Midbrain (tissue), 1 donor: ENCODE data around the gene WDR73.
"Not testable (repeated sequence)": the region's sequence is repeated elsewhere in the genome, so short reads cannot be mapped to it uniquely, and the experiment has no call there.

Source experiments
- DNase-seq: peaks from one replicate; lab custom pipeline; 2025; lab: John Stamatoyannopoulos, UW

Gene WDR73

DNA sequence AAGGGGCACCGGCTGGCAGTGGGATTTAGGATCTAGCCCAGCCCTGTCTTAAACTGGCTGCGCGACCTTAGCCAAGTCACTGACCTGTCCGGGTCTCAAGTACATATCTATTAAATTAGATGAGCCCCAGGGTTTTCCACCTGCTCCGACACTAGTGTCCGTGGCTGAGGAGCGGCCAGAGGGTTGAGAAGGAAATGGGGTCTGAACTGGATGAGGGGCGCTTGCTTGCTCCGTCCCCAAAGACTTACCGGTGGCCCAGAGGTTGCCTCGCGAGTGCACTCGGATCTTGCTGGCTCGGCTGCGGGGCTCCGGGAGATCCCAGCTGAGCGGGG lies 3.6 kb upstream of the WDR73 start:
- DNase-seq = no peak

DNA sequence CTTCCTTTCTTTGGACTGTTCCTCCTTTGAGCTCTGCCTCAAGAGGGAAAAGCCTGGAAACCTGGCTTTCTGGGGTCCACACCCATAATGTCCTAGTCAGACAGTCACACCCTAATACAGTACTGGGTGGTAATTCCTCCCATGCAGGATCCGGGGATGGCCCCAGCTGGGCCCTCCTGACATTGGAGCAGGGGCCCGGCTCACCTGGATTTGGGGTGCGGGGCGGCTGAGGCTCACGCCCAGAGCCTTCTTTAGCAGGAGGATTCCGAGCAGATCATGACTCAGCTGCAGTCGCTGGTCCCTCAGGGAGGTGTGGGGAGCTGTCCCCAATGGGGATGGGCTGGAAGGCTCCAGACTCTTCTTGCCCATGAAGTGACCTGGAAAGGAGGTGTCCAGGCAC lies 2.9 kb upstream of the WDR73 start:
- no peak for DNase-seq

DNA sequence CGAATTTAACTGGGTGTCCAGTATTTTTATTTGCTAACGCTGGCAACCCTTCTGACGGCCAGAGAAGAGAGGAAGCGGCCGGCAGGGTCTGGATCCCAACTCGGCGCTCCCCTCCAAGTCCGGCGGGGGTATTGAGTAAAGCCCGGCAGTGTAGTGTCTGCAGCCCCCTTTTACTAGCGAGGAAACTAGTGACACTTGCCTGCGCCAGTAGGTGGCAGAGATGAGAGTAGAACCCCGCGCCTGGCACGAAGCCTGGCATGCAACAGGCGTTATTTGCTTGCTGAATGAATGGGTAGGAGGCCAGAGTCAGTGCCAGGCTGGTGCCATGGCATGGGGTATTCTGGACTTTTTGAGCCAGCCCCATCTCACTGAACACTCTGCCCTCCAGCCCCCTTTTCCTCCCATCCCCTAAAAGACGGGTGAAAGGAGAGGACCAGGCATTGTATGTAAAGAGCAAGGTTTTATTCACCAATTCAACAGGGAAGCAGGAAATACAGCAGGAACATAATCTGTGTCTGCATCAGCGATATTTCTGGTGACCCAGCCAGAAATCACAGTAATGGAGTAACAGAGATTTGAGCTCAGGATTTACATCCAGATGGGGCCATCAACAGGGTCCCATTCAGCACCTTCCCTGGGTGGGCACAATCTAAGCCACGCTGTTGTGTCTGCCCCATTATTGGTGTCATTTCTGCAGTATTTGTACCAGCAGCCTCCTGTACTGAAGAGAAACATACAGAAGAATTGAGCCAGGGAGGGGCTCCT lies 788 bp upstream of the WDR73 start:
- peak; percentile 86 for DNase-seq

DNA sequence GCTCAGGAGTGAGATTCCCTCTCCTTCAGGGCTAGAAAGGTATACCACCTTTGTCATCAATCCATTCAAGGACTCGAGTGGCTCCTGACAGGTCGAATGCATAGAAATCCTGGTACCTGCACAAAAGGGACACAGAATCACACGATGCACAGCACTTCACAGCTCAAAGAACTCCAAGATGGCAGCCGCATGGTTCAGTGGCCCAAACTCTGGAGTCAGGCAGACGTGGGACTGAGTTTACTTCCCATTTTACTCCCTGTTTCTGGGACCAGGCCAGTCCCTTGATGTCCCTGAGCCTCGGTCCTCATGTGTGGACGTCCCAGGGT lies 536 bp downstream of the WDR73 start:
- peak; percentile 56 for DNase-seq

GRCh38 chr15:84649706-84650105 lies 4.4 kb downstream of the WDR73 start:
- no peak for DNase-seq

DNA sequence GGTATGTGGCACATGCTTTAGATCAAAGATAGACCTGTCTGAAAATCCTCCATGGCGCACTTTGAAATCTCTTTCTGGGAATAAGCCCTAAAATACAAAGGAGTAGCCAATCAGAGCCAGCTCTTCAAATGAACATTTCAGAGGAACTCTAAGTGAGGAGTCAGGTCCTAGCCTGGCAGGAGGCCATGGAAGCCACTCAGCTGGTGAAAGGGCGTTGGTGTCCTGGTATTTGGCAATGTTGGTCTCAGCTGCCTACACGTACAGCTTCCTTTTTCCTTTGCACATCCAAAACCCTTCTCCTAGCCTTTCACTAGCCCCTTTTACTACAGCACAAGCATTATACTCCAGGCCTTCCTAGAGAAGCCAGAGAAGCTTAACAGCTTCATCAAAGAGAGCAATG lies 5.5 kb downstream of the WDR73 start:
- no peak for DNase-seq

- no peak for DNase-seq
These were observed 6.4 kb downstream of the WDR73 start for GRCh38 chr15:84647726-84648125.

GRCh38 chr15:84645997-84646396 lies 8.1 kb downstream of the WDR73 start:
- no peak for DNase-seq

GRCh38 chr15:84645496-84645895 lies 8.6 kb downstream of the WDR73 start:
- DNase-seq = no peak

DNA sequence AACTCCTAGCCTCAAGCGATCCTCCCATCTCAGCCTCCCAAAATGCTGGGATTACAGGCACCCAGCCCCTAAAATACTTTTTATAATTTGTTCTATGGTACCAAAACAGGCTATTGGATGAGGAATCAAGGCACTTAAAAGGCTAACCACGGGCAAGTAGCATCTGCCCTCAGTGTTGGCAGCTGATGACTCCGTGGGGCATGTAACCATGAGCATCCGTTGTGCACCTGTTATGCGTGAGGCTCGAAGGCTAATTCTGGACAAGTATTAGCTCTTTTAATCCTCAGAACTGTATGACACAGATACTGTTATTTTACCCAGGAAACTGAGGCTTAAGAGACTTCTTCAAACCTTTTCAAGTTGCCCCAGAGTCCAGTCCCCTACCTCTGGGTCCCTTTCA lies 10.2 kb downstream of the WDR73 start:
- no peak for DNase-seq

GRCh38 chr15:84642640-84643039 lies 11.4 kb downstream of the WDR73 start:
- DNase-seq = not testable (repeated sequence)

DNA sequence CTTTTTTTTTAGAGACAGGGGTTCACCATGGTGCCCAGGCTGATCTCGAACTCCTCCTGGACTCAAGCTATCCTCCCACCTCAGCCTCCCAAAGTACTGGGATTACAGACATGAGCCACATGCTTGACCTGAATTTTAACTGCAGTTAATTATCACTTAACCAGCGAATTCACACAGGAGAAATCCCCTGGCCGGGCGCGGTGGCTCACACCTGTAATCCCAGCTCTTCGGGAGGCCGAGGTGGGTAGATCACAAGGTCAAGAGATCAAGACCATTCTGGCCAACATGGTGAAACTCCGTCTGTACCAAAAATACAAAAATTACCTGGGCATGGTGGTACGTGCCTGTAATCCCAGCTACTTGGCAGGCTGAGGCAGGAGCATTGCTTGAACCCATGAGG lies 12.2 kb downstream of the WDR73 start:
- DNase-seq = not testable (repeated sequence)

DNA sequence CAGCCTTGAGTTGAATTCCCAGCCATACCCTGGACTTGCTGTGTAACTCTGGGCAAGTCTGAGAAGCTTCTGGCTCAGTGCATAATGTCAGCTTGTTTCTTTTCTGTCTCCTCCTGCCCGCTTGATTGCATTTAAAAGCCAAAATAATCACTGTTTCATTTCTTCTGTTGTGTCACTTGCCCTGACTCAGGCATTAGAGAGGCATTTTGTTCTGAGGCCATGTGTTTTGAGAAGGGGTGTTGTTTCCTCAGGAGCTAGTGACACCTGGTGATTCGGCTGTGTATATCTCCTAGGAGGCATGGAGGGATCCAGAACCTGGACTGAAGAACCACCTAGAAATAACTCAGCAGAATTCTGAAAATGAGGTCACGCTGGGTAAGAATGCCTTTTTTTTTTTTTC lies 16.0 kb downstream of the WDR73 start:
- DNase-seq = peak; percentile 36

- DNase-seq = peak; percentile 58
These were observed 19.8 kb downstream of the WDR73 start for GRCh38 chr15:84634228-84634837.

GRCh38 chr15:84633311-84634227 lies 20.5 kb downstream of the WDR73 start:
- peak; percentile 78 for DNase-seq

GRCh38 chr15:84631706-84632272 lies 22.3 kb downstream of the WDR73 start:
- no peak for DNase-seq

DNA sequence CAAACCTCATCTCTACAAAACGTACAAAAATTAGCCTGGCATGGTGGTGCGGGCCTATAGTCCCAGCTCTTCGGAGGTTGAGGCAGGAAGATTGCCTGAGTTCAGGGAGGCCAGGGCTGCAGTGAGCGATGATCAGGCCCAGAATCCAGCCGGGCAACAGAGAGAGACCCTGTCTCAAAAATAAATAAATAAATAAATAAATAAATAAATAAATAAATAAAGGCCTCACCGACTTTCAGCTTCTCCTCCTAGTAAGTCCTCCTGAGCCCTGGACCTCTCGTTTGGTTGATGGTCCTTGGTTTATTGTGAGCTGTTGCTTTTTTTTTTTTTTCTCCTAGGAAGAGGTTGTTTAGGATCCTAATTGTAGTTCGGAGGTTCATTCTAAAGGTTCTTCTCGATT lies 25.1 kb downstream of the WDR73 start:
- no peak for DNase-seq

DNA sequence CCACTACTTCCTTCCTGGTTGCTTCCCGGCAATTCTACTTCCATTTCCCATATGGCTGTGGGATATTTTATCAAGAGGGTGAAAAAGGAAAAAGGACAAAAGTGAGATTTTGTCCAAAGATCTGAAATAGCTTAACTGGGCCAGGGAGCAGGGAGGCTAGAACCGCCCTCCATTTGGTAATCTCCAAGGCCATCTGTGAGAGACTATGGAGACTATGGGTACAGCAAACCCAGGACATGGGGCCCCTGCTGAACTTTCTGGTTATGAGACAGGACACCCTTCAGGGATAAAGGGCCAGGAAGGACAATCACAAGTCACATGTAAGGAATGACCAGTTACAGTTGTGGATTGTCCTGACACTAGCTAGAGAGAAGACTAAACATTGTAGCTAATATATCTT lies 29.0 kb downstream of the WDR73 start:
- DNase-seq = no peak

DNA sequence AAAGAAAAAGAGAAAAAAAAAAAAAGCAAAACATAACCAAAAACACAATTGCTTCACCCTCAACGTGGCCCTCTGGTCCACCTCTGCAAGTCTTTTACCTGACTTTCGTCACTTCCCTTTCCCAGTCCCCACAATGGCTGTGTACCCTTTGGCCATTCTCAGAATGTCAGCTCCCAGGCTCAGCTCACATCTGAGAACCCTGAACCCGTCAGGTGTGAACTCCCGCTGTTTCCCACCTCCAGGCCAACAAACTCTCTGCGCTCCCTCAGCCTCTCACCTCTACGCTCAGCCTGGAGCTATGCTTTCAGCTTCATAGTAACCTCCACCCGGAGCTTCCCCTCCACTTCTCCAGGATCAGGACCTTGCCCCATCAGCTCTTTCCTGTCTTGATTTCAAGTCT lies 29.7 kb downstream of the WDR73 start:
- DNase-seq = no peak

DNA sequence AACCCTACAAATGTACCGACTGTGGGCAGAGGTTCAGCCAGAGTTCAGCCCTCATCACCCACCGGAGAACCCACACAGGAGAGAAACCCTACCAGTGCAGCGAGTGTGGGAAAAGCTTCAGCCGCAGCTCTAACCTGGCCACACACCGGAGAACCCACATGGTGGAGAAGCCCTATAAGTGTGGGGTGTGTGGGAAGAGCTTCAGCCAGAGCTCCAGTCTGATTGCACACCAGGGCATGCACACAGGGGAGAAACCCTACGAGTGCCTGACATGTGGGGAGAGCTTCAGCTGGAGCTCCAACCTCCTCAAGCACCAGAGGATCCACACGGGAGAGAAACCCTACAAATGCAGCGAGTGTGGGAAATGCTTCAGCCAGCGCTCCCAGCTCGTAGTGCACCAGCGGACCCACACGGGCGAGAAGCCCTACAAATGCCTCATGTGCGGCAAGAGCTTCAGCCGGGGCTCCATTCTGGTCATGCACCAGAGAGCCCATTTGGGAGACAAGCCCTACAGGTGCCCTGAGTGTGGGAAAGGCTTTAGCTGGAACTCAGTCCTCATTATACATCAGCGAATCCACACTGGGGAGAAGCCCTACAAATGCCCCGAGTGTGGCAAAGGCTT lies 32.6 kb downstream of the WDR73 start:
- no peak for DNase-seq

DNA sequence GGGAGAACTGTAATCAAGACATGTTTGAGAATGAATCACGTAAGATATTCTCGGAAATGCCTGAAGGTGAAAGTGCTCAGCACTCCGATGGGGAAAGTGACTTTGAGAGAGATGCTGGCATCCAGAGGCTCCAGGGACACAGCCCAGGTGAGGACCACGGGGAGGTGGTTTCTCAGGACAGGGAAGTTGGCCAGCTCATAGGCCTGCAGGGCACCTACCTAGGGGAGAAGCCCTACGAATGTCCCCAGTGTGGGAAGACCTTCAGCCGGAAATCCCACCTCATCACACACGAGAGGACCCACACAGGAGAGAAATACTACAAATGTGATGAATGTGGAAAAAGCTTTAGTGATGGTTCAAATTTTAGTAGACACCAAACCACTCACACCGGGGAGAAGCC lies 33.5 kb downstream of the WDR73 start:
- no peak for DNase-seq

GRCh38 chr15:84616235-84616634 lies 37.8 kb downstream of the WDR73 start:
- no peak for DNase-seq
